Measurements from ENCODE around the gene SH3PXD2A. TPM values are rescaled to one million over a fixed set of nuclear protein-coding genes. Genes with fewer than 3 reads are reported as not detected.

SH3PXD2A gene
- total RNA-seq, 2 experiments from 2014 or later = 10.2 to 10.9 TPM

- DNase-seq = no peak
- H3K27me3 Mint-ChIP-seq = no peaks in the 10 kb centered on the region
- no peak overlapping the region for H3K27ac Mint-ChIP-seq
- peaks cover 8% of the 10 kb centered on the region for H3K4me1 Mint-ChIP-seq
- H3K36me3 Mint-ChIP-seq = no peaks in the 10 kb centered on the region
- no peaks in the 10 kb centered on the region for H3K9me3 Mint-ChIP-seq
- no peak overlapping the region for H3K4me3 Mint-ChIP-seq
Observed at GRCh38 chr10:103700436-103700715, 155.0 kb downstream of the SH3PXD2A start.

GRCh38 chr10:103699611-103700435 is 155.6 kb downstream of the SH3PXD2A start:
- DNase-seq = no peak
- H3K27ac Mint-ChIP-seq = no peak overlapping the region
- H3K36me3 Mint-ChIP-seq = no peaks in the 10 kb centered on the region
- no peak overlapping the region for H3K4me3 Mint-ChIP-seq
- no peaks in the 10 kb centered on the region for H3K27me3 Mint-ChIP-seq
- peaks cover 8% of the 10 kb centered on the region for H3K4me1 Mint-ChIP-seq
- no peaks in the 10 kb centered on the region for H3K9me3 Mint-ChIP-seq

- DNase-seq = no peak
- peaks cover 12% of the 10 kb centered on the region for H3K4me1 Mint-ChIP-seq
- H3K27ac Mint-ChIP-seq = no peak overlapping the region
- peaks cover 6% of the 10 kb centered on the region for H3K27me3 Mint-ChIP-seq
- no peaks in the 10 kb centered on the region for H3K36me3 Mint-ChIP-seq
- H3K4me3 Mint-ChIP-seq = no peak overlapping the region
- H3K9me3 Mint-ChIP-seq = no peaks in the 10 kb centered on the region
Observed at GRCh38 chr10:103698266-103698665, 157.1 kb downstream of the SH3PXD2A start.

- Mint-ChIP-seq H3K36me3 (no peaks in the 10 kb centered on the region), H3K9me3 (no peaks in the 10 kb centered on the region), H3K27me3 (peaks cover 6% of the 10 kb centered on the region), H3K27ac (no peak overlapping the region), H3K4me3 (no peak overlapping the region), H3K4me1 (peaks cover 12% of the 10 kb centered on the region)
- DNase-seq = no peak
Observed at GRCh38 chr10:103697787-103698186, 157.6 kb downstream of the SH3PXD2A start.

GRCh38 chr10:103696411-103697145 is 158.8 kb downstream of the SH3PXD2A start:
- H3K36me3 Mint-ChIP-seq = no peaks in the 10 kb centered on the region
- peaks cover 6% of the 10 kb centered on the region for H3K27me3 Mint-ChIP-seq
- peak; percentile 76 for DNase-seq
- H3K27ac Mint-ChIP-seq = no peak overlapping the region
- H3K4me1 Mint-ChIP-seq = peaks cover 17% of the 10 kb centered on the region
- peak overlapping the region; percentile 5 for H3K4me3 Mint-ChIP-seq
- no peaks in the 10 kb centered on the region for H3K9me3 Mint-ChIP-seq

GRCh38 chr10:103696094-103696410 is 159.3 kb downstream of the SH3PXD2A start:
- H3K4me3 Mint-ChIP-seq = no peak overlapping the region
- H3K4me1 Mint-ChIP-seq = peaks cover 22% of the 10 kb centered on the region
- H3K9me3 Mint-ChIP-seq = no peaks in the 10 kb centered on the region
- DNase-seq = no peak
- H3K27ac Mint-ChIP-seq = no peak overlapping the region
- peaks cover 6% of the 10 kb centered on the region for H3K27me3 Mint-ChIP-seq
- no peaks in the 10 kb centered on the region for H3K36me3 Mint-ChIP-seq

- no peak for DNase-seq
- Mint-ChIP-seq H3K4me3 (no peak overlapping the region), H3K9me3 (no peaks in the 10 kb centered on the region), H3K27ac (no peak overlapping the region), H3K36me3 (no peaks in the 10 kb centered on the region), H3K4me1 (peaks cover 22% of the 10 kb centered on the region), H3K27me3 (peaks cover 6% of the 10 kb centered on the region)
Observed at GRCh38 chr10:103695584-103696005, 159.8 kb downstream of the SH3PXD2A start.

- Mint-ChIP-seq H3K9me3 (no peaks in the 10 kb centered on the region), H3K27me3 (peaks cover 6% of the 10 kb centered on the region), H3K36me3 (no peaks in the 10 kb centered on the region), H3K27ac (no peak overlapping the region), H3K4me1 (peaks cover 22% of the 10 kb centered on the region), H3K4me3 (peak overlapping the region; percentile 74)
- no peak for DNase-seq
Observed at GRCh38 chr10:103693812-103694205, 161.6 kb downstream of the SH3PXD2A start.

GRCh38 chr10:103692952-103693811 is 162.2 kb downstream of the SH3PXD2A start:
- H3K36me3 Mint-ChIP-seq = no peaks in the 10 kb centered on the region
- H3K9me3 Mint-ChIP-seq = no peaks in the 10 kb centered on the region
- DNase-seq = peak; percentile 39
- H3K27ac Mint-ChIP-seq = no peak overlapping the region
- peaks cover 22% of the 10 kb centered on the region for H3K4me1 Mint-ChIP-seq
- peaks cover 6% of the 10 kb centered on the region for H3K27me3 Mint-ChIP-seq
- H3K4me3 Mint-ChIP-seq = peak overlapping the region; percentile 74

- Mint-ChIP-seq H3K9me3 (no peaks in the 10 kb centered on the region), H3K4me3 (peak overlapping the region; percentile 68), H3K4me1 (peaks cover 22% of the 10 kb centered on the region), H3K27ac (no peak overlapping the region), H3K36me3 (no peaks in the 10 kb centered on the region), H3K27me3 (peaks cover 6% of the 10 kb centered on the region)
- DNase-seq = peak; percentile 47
Observed at GRCh38 chr10:103692436-103692951, 162.9 kb downstream of the SH3PXD2A start.

- Mint-ChIP-seq H3K4me1 (peaks cover 22% of the 10 kb centered on the region), H3K27ac (no peak overlapping the region), H3K9me3 (no peaks in the 10 kb centered on the region), H3K4me3 (peak overlapping the region; percentile 33), H3K27me3 (peaks cover 6% of the 10 kb centered on the region), H3K36me3 (no peaks in the 10 kb centered on the region)
- DNase-seq = no peak
Observed at GRCh38 chr10:103691723-103692435, 163.5 kb downstream of the SH3PXD2A start.

- DNase-seq = no peak
- Mint-ChIP-seq H3K27ac (no peak overlapping the region), H3K36me3 (no peaks in the 10 kb centered on the region), H3K4me1 (peaks cover 18% of the 10 kb centered on the region), H3K9me3 (no peaks in the 10 kb centered on the region), H3K27me3 (peaks cover 6% of the 10 kb centered on the region), H3K4me3 (no peak overlapping the region)
Observed at GRCh38 chr10:103691267-103691666, 164.1 kb downstream of the SH3PXD2A start.

GRCh38 chr10:103690281-103690680 is 165.1 kb downstream of the SH3PXD2A start:
- no peaks in the 10 kb centered on the region for H3K9me3 Mint-ChIP-seq
- no peak overlapping the region for H3K4me3 Mint-ChIP-seq
- H3K27ac Mint-ChIP-seq = no peak overlapping the region
- DNase-seq = no peak
- H3K27me3 Mint-ChIP-seq = peaks cover 6% of the 10 kb centered on the region
- peaks cover 16% of the 10 kb centered on the region for H3K4me1 Mint-ChIP-seq
- H3K36me3 Mint-ChIP-seq = no peaks in the 10 kb centered on the region

- Mint-ChIP-seq H3K27me3 (peaks cover 2% of the 10 kb centered on the region), H3K4me3 (no peak overlapping the region), H3K4me1 (peaks cover 11% of the 10 kb centered on the region), H3K9me3 (no peaks in the 10 kb centered on the region), H3K27ac (no peak overlapping the region), H3K36me3 (no peaks in the 10 kb centered on the region)
- DNase-seq = no peak
Observed at GRCh38 chr10:103688491-103688890, 166.9 kb downstream of the SH3PXD2A start.
